Lower leg skin (tissue), 4 donors: ENCODE data around the gene TXNDC16. TPM values are rescaled to one million over a fixed set of nuclear protein-coding genes. Genes with fewer than 3 reads are reported as not detected.

ENCODE experiments used
- DNase-seq, 2 donors: peaks; one replicate each; pipeline ENCODE4 v3.0.0-alpha.2; 2019; ENCODE audit warnings: low spot score in 2 of 2
- H3K4me3 ChIP-seq: fragments of 200-600 bp; sonication (generic); 2 replicates; pipeline ENCODE4 v1.5.1; 2017; ENCODE audit warnings: mild to moderate bottlenecking, low read depth; ENCODE audit not compliant: poor library complexity, severe bottlenecking
- CTCF ChIP-seq, 3 donors: fragments of 450-650 bp; IDR thresholded peaks; one replicate each; pipeline ENCODE4 v1.5.1; 2016; ENCODE audit warnings: antibody characterized with exemption in 3 of 3, mild to moderate bottlenecking in 3 of 3, moderate library complexity in 2 of 3
- POLR2A ChIP-seq, 2 donors: fragments of 450-650 bp; IDR thresholded peaks; one replicate each; pipeline ENCODE4 v1.6.1; 2016 to 2017; ENCODE audit warnings: antibody characterized with exemption in 2 of 2, mild to moderate bottlenecking in 1 of 2, moderate library complexity in 1 of 2
- WGBS, 2 donors: methylation state at CpG; one replicate each; pipeline ENCODE4 v1.1.5; 2018; 5-methylcytosine and 5-hydroxymethylcytosine counted together
- intact Hi-C: fragments of 100-400 bp; cut with DNase I; formaldehyde crosslinking; loops from one replicate; pipeline ENCODE4 v1.15.0; 2023; ENCODE audit warnings: low total_unique reads
- total RNA-seq, 4 donors: library from RNA; depleted of rRNA; stranded (reverse); fragments of >200 nt; gene quantifications; one replicate each; pipeline ENCODE4 v1.1.0, GENCODE V29; 2016

The TXNDC16 gene
- total RNA-seq, 4 donors from 2014 or later: 7.1 to 8.2 (median 8.1) TPM

DNA sequence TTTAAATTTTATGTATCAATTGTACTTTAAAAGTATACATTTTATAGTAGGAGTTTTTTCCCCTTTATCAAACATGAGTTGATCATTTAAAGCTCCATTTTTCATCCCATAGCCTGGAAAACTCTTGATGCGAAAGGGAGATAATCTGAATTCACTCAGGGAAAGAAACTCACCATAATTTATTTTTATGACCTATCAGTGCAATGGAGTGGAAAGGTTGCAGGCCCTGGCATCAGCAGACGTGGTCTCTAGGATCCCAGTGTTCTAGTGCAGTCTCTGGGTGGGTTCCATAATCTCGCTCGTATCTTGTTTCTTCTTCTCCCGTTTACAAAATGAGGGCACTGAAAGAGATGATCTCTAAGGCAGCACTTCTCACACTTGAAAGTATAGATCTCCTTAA, 153.2 kb downstream of the TXNDC16 start:
- WGBS, 2 donors: 76 to 92% methylated on average over 5 of the region's 5 CpGs
- no peak overlapping the region for H3K4me3 ChIP-seq
- TF ChIP-seq CTCF (IDR thresholded peaks at IDR 0.05) (no peak), POLR2A (IDR thresholded peaks at IDR 0.05) (no peak)
- intact Hi-C loops: no loop called here
- no peak for DNase-seq

- H3K4me3 ChIP-seq: no peak overlapping the region
- no peak for DNase-seq
- WGBS, 2 donors: 82 to 95% methylated on average over 5 of the region's 5 CpGs
- TF ChIP-seq POLR2A (IDR thresholded peaks at IDR 0.05): no peak
- TF ChIP-seq CTCF (IDR thresholded peaks at IDR 0.05): no peak
- intact Hi-C loops: no loop called here
Measured at GRCh38 chr14:52397844-52398243, 154.5 kb downstream of the TXNDC16 start.

DNA sequence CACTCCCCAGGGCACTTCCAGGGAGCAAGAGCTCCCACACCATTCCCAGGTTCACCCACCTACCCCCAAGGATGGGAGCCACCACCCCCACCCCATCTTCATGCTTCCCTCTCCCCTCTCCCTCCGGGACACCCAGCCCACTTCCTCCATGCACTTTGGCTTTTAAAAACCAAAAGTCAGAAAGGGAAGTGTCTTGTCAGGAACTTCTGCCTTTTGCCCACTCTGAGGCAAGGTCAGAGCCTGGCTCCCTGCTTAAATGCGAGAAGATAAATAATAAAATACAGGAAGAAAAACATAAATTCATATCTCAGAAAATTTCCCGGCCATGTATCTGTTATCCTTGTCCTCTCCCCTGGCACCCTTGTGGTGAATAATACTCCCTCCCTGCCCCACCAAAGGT, 156.6 kb downstream of the TXNDC16 start:
- no peak for DNase-seq
- intact Hi-C loops: no loop called here
- no peak for TF ChIP-seq CTCF (IDR thresholded peaks at IDR 0.05)
- TF ChIP-seq POLR2A (IDR thresholded peaks at IDR 0.05): no peak
- 79 to 82% methylated on average over 3 of the region's 3 CpGs for WGBS, 2 donors
- H3K4me3 ChIP-seq: no peak overlapping the region

- 47 to 49% methylated on average over 4 of the region's 4 CpGs for WGBS, 2 donors
- intact Hi-C loops: no loop called here
- no peak for TF ChIP-seq POLR2A (IDR thresholded peaks at IDR 0.05)
- no peak for TF ChIP-seq CTCF (IDR thresholded peaks at IDR 0.05)
- H3K4me3 ChIP-seq: no peak overlapping the region
- no peak for DNase-seq
Measured at GRCh38 chr14:52391881-52392615, 160.3 kb downstream of the TXNDC16 start.

Other genes starting within 250 kb of the TXNDC16 start
- 1 to 10 TPM in 3 of 4 donors, under 1 TPM in 1; 0.15 to 3.6 (median 2.0) TPM for gene PTGER2, start 238.2 kb downstream of the TXNDC16 start, total RNA-seq
- under 1 TPM; 0.08 to 0.96 (median 0.19) TPM for gene GPR137C, start 331 bp upstream of the TXNDC16 start, total RNA-seq
- gene ERO1A, start 143.1 kb upstream of the TXNDC16 start, total RNA-seq: 10 to 100 TPM; 35.8 to 54.5 (median 44.0) TPM
- 10 to 100 TPM; 69.3 to 79.7 (median 75.9) TPM for gene PSMC6, start 154.7 kb upstream of the TXNDC16 start, total RNA-seq
- 10 to 100 TPM; 12.4 to 13.3 (median 13.0) TPM for gene STYX, start 177.7 kb upstream of the TXNDC16 start, total RNA-seq
- gene GNPNAT1, start 239.1 kb upstream of the TXNDC16 start, total RNA-seq: 1 to 10 TPM; 6.4 to 9.1 (median 7.7) TPM